Memory B cell (primary cell): Measurements from ENCODE around the gene ITPR3.

Experiments
- ATAC-seq: fragments of 150-1000 bp; cut with Tn5 transposase; 2 replicates; pipeline ENCODE4 v1.10.0; 2021; ENCODE audit warnings: low read depth, mild to moderate bottlenecking, moderate library complexity
- DNase-seq, 2 donors: peaks; one replicate each; pipeline ENCODE4 v3.0.0; 2022; ENCODE audit warnings: low spot score in 2 of 2
- H3K27ac Mint-ChIP-seq: one replicate; pipeline ENCODE4 v1.8.0; 2022; ENCODE audit warnings: mild to moderate bottlenecking, moderate library complexity, mixed read lengths
- H3K27me3 Mint-ChIP-seq: one replicate; pipeline ENCODE4 v1.8.0; 2022; ENCODE audit warnings: mixed read lengths
- H3K36me3 Mint-ChIP-seq: one replicate; pipeline ENCODE4 v1.8.0; 2022; ENCODE audit warnings: mild to moderate bottlenecking, mixed read lengths
- H3K4me1 Mint-ChIP-seq: one replicate; pipeline ENCODE4 v1.8.0; 2022; ENCODE audit warnings: mixed read lengths
- H3K4me3 Mint-ChIP-seq: one replicate; pipeline ENCODE4 v1.8.0; 2022; ENCODE audit warnings: mild to moderate bottlenecking, moderate library complexity, mixed read lengths
- H3K9me3 Mint-ChIP-seq: one replicate; pipeline ENCODE4 v1.8.0; 2022; ENCODE audit warnings: mixed read lengths

ITPR3 gene

DNA sequence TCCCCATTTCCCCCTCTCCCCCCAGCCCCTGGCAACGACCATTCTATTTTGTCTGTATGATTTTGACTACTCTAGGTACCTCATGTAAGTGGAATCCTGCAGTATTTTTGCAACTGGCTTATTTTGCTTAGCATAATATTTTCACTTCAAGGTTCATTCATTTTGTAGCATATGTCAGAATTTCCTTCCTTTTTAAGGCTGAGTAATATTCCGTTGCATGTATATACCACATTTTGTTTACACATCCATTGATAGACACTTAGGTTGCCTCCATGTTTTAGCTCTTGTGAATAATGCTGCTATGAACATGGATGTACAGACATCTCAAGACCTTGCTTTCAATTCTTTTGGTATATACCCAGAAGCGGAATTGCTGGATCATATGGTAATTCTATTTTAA, 91.8 kb downstream of the ITPR3 start:
- Mint-ChIP-seq H3K4me1 (peaks cover 20% of the 10 kb centered on the region), H3K27ac (no peak overlapping the region), H3K27me3 (no peaks in the 10 kb centered on the region), H3K9me3 (no peaks in the 10 kb centered on the region), H3K4me3 (peak overlapping the region; percentile 18), H3K36me3 (peaks cover 6% of the 10 kb centered on the region)
- DNase-seq (no peak), ATAC-seq (no peak)

- no peaks in the 10 kb centered on the region for H3K9me3 Mint-ChIP-seq
- peaks cover 18% of the 10 kb centered on the region for H3K4me1 Mint-ChIP-seq
- peaks cover 4% of the 10 kb centered on the region for H3K36me3 Mint-ChIP-seq
- ATAC-seq (no peak), DNase-seq (no peak)
- H3K27me3 Mint-ChIP-seq = no peaks in the 10 kb centered on the region
- no peak overlapping the region for H3K4me3 Mint-ChIP-seq
- no peak overlapping the region for H3K27ac Mint-ChIP-seq
Measured at GRCh38 chr6:33713786-33714185, 92.7 kb downstream of the ITPR3 start.

GRCh38 chr6:33714385-33715040, 93.4 kb downstream of the ITPR3 start:
- Mint-ChIP-seq H3K9me3 (no peaks in the 10 kb centered on the region), H3K4me1 (peaks cover 14% of the 10 kb centered on the region)
- no peak for ATAC-seq

GRCh38 chr6:33716379-33716778, 95.3 kb downstream of the ITPR3 start:
- DNase-seq (no peak), ATAC-seq (no peak)
- Mint-ChIP-seq H3K27ac (no peak overlapping the region), H3K36me3 (no peaks in the 10 kb centered on the region), H3K4me1 (peaks cover 4% of the 10 kb centered on the region), H3K4me3 (no peak overlapping the region), H3K27me3 (no peaks in the 10 kb centered on the region), H3K9me3 (no peaks in the 10 kb centered on the region)

More at GRCh38 chr6:33714385-33715040, 93.4 kb downstream of the ITPR3 start:
- Mint-ChIP-seq H3K27me3 (no peaks in the 10 kb centered on the region), H3K4me3 (no peak overlapping the region), H3K27ac (no peak overlapping the region), H3K36me3 (no peaks in the 10 kb centered on the region)
- DNase-seq = no peak

DNA sequence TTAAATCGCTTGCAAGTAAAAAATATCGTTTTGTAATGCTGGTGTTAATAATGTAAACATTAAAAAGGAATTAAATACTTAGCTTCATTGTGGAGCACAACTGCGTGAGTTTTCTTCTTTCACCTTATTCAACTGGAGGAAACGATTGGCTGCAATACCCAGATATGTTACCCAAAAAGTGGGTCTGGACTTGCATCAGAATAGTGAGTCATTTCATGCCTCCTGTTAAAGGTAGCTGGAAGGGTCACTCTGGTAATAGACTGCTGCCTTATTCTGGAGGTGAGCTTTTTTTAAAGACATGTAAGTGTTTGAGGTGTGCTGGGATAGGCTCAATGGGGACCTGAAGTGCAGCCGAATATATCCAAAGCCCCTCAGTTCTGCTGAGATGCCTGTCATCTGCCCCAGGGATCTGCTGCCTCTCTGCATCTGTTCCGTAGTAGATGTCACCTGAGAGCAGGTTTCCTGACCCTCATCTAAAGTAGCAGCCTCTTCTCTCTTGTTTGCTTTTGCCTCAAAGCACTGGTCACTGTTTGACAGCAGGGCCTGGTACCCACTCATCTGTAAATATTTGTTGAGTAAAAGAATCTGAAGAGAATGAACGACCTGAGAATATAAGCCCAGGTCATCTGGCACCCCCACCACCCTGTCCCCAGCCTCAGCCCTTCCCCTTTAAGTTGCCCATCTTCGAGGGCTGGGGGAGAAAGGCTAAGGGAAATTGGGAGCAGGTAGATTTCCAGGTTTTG, 95.9 kb downstream of the ITPR3 start:
- H3K4me3 Mint-ChIP-seq = no peak overlapping the region
- H3K36me3 Mint-ChIP-seq = no peaks in the 10 kb centered on the region
- no peaks in the 10 kb centered on the region for H3K9me3 Mint-ChIP-seq
- H3K4me1 Mint-ChIP-seq = peaks cover 6% of the 10 kb centered on the region
- H3K27ac Mint-ChIP-seq = no peak overlapping the region
- no peak for ATAC-seq
- no peak for DNase-seq
- no peaks in the 10 kb centered on the region for H3K27me3 Mint-ChIP-seq

DNA sequence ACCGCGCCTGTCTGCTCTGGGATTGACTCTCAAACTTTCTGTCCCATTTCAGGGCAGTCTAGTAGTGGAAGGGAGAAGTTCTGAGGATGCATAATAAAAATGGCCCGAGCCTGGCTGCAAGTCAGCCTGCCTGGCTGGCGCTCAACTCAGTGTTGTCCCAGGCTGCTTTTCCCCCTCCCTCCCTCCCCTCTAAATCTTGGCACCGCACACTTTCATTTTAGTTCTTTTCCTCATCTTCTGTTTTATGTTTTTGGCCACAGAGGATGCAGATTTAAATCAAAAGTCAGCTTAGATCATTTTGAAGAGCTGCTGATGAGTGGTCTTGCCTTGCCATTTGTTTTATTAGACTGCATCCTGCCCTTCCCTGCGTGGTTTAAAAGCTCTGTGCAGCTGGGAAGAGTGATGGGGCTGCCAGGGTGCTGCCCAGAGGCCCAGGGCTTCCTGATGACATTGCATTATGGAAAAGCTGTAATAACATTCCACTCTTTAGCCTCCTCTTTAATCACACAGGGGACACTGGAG, 96.9 kb downstream of the ITPR3 start:
- peaks cover 1% of the 10 kb centered on the region for H3K27me3 Mint-ChIP-seq
- ATAC-seq = no peak
- no peaks in the 10 kb centered on the region for H3K36me3 Mint-ChIP-seq
- H3K27ac Mint-ChIP-seq = no peak overlapping the region
- no peak for DNase-seq
- H3K4me1 Mint-ChIP-seq = peaks cover 6% of the 10 kb centered on the region
- no peaks in the 10 kb centered on the region for H3K9me3 Mint-ChIP-seq
- no peak overlapping the region for H3K4me3 Mint-ChIP-seq

- Mint-ChIP-seq H3K4me3 (no peak overlapping the region), H3K27ac (no peak overlapping the region), H3K9me3 (no peaks in the 10 kb centered on the region), H3K27me3 (peaks cover 4% of the 10 kb centered on the region), H3K4me1 (peaks cover 6% of the 10 kb centered on the region), H3K36me3 (no peaks in the 10 kb centered on the region)
- ATAC-seq = no peak
- no peak for DNase-seq
Measured at GRCh38 chr6:33718713-33719112, 97.6 kb downstream of the ITPR3 start.

DNA sequence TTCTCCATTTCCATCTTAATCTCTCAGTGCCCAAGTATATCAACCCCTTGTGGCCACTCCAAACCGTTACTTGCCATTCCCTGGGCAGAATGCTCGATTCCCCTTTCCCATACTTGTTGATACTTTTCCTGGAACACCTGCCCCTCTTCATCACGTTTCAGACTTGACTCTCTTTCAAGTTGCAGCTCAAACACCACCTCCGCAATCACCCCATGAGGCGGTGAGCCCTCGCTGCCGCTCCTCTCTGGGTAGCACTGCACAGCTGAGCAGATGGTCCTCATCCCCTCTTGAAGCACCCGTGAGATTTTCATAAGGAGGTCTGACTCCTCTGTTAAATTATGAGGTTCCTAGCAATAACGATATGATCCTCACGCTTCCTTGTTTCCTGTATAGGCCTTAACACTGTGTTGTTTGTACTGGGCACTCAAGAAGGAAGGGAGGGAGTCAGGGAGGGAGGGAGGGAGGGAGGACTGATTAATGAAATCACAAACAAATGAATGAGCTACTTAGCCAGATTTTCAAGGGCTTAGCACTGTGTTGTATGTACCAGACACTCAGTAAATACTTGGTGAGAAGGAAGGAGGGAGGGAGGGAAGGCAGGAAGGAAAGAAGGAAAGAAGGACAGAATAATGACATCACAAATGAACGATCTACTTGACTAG, 98.3 kb downstream of the ITPR3 start:
- ATAC-seq (no peak), DNase-seq (no peak)
- Mint-ChIP-seq H3K27me3 (peaks cover 7% of the 10 kb centered on the region), H3K27ac (no peak overlapping the region), H3K9me3 (no peaks in the 10 kb centered on the region), H3K4me1 (peaks cover 6% of the 10 kb centered on the region), H3K4me3 (no peak overlapping the region), H3K36me3 (no peaks in the 10 kb centered on the region)

DNA sequence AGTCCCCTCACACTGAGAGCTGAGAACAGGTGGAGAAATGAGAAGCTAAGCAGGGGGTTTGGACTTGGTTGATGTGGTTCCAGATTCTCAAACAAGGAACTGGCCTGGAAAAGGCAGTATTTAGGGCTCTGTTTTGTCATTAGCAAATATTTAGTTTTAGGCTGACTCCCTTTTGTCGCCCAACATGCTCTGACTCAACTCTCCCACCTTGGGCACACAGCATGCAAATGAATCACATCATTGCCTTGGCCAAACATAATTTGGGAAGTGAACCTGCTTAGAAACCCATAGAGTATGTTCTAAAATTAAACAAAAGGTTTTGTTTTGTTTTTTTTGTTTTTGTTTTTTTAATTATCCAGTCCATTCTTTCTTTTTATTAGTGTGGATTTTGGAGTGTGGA, 99.9 kb downstream of the ITPR3 start:
- Mint-ChIP-seq H3K27me3 (peaks cover 12% of the 10 kb centered on the region), H3K4me1 (peaks cover 6% of the 10 kb centered on the region), H3K36me3 (no peaks in the 10 kb centered on the region), H3K4me3 (no peak overlapping the region), H3K9me3 (no peaks in the 10 kb centered on the region), H3K27ac (no peak overlapping the region)
- ATAC-seq = peak; percentile 80
- no peak for DNase-seq

- Mint-ChIP-seq H3K27ac (no peak overlapping the region), H3K36me3 (no peaks in the 10 kb centered on the region), H3K9me3 (no peaks in the 10 kb centered on the region), H3K4me1 (peaks cover 6% of the 10 kb centered on the region), H3K27me3 (peaks cover 13% of the 10 kb centered on the region), H3K4me3 (peak overlapping the region; percentile 6)
- DNase-seq (no peak), ATAC-seq (no peak)
Measured at GRCh38 chr6:33721508-33721907, 100.4 kb downstream of the ITPR3 start.

DNA sequence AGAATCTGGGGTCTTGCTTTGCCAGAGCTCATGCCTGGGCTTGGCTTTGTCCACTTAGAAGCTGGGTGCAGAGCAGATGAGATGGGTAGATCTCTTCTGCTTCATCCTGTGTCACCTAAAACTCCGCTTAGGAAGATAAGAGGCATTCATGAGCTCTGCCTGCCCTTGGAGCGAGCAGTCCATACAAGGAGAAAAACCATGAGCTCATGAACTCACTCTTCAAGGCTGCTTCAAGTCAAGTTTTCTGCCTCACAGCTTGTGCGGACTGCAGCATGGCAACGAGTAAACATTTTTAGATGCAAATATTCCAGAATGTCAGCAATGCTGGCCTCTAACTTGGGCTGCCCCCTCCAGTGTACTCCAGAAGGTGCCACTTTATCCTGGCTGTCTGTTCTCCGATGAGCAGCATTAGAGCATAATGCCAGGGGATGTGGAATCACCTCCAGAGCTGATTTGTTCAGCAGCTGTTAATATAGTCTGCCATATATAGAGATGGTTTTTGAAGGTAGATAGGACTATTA, 101.0 kb downstream of the ITPR3 start:
- Mint-ChIP-seq H3K36me3 (no peaks in the 10 kb centered on the region), H3K4me3 (no peak overlapping the region), H3K27me3 (peaks cover 15% of the 10 kb centered on the region), H3K27ac (no peak overlapping the region), H3K4me1 (peaks cover 8% of the 10 kb centered on the region), H3K9me3 (no peaks in the 10 kb centered on the region)
- no peak for ATAC-seq
- DNase-seq = no peak

DNA sequence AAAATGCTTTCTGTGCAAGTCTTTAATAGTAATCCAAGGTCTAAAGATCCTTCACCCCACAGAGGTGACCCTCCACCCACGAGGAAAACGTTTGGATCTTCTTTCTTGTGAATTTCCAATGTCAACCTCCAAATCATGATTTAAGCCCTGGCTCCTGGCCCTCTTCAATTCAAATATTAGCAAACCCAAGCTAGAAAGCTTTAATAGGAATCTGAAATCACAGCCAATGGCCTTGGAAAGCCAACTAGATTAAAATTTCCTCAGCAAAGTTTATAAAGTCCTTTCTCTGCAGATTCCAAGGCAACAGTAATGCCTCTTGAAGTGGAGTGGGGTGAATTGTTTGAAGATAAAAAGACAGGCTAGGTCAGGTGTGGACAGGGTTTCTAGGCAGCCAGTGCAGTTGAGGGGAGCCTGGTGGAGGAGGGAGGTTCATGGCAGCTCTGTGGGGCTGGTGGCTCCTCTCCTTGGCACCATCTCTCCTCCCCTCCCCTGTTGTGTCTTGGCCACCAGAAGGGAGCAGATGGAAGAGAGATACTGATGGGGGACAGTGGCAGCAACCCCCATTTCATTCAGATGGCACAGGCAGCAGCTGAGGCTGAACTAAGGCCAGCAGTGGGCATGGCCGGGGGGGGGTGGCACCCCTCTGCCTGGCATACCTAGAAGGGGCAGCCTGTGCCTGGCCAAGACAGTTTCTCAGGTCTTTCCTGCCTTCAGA, 102.4 kb downstream of the ITPR3 start:
- Mint-ChIP-seq H3K36me3 (no peaks in the 10 kb centered on the region), H3K27me3 (peaks cover 15% of the 10 kb centered on the region), H3K9me3 (no peaks in the 10 kb centered on the region), H3K27ac (no peak overlapping the region), H3K4me1 (peaks cover 14% of the 10 kb centered on the region), H3K4me3 (no peak overlapping the region)
- ATAC-seq = no peak
- DNase-seq = no peak

DNA sequence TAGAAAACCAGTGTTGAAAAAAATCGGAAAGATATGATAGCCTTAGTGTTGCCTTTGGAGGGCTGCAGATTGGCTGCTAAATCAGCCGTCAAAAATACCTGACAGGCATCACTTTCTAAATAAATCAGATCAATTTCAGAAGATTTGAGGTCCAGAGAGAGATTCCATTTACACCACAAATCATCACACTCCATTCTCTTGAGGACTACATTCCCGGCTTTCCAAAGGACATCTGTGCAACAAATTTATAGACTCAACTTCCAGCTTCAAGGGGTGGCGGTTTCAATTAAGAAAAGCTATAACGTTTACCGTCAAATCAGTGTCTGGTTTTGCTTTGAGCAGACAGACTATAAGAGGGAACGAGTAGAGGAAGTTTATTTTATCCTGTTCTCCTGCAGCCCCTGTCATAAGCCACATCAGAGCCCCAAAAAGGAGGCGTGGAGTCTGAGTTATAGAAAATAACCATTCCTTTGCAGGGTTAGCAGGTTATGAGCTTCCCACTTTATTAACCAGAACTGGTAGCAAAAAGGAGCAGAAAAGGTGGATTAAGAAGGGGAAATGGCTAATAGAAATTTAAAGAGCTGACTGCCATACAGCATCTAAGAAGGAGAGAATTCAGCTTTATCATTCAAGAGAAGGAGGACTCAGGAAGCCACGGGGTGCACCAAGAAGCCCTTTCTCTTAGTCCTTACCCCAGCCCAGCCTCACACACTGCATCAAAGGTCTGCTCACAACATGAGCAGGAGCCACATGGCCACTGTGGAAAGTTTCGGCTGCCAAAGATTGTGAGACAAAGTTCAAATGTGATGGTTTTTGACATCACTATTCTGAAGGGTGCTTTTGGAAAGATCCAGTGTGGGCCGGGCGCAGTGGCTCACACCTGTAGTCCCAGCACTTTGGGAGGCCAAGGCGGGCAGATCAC, 103.2 kb downstream of the ITPR3 start:
- ATAC-seq (no peak), DNase-seq (no peak)
- Mint-ChIP-seq H3K9me3 (no peaks in the 10 kb centered on the region), H3K36me3 (no peaks in the 10 kb centered on the region), H3K4me3 (no peak overlapping the region), H3K27ac (no peak overlapping the region), H3K4me1 (peaks cover 16% of the 10 kb centered on the region), H3K27me3 (peaks cover 15% of the 10 kb centered on the region)
